Measurements from ENCODE around the gene SMTN. TPM values are rescaled to one million over a fixed set of nuclear protein-coding genes. Genes with fewer than 3 reads are reported as not detected.

SMTN gene
- total and polyA plus RNA-seq, 2 donors (not counting 3 experiments of a cell fraction or from before 2014, with no cell fraction given), result 59.0 to 197 TPM

GRCh38 chr22:31148953-31149627 lies 68.0 kb downstream of the SMTN start:
- dilution Hi-C loops (cut with MboI; ENCODE audit: extremely low pct_ligation_motif_present, low sequenced_read_pairs), result no loop called here
- Histone ChIP-seq H3K27ac (ENCODE audit: insufficient read depth, low read depth, low read length) (peak overlapping the region; percentile 62), H3K27me3 (ENCODE audit: control insufficient read depth in 2 of 2, insufficient read depth in 2 of 2, low read length in 2 of 2) (no peaks in the 10 kb centered on the region), H3K9me3 (replicated peaks; ENCODE audit: control insufficient read depth, insufficient read depth, low read length) (no peaks in the 10 kb centered on the region), H3K36me3 (ENCODE audit: control insufficient read depth in 2 of 2, extremely low read depth in 1 of 2, insufficient read depth in 2 of 2, low read length in 2 of 2) (no peaks in the 10 kb centered on the region), H4K20me1 (replicated peaks; ENCODE audit: control insufficient read depth, extremely low read depth, insufficient read depth, low read length) (no peaks in the 10 kb centered on the region), H3K4me1 (ENCODE audit: control insufficient read depth, extremely low read depth, insufficient read depth, low read length) (peaks cover 8% of the 10 kb centered on the region), H3K9ac (replicated peaks; ENCODE audit: extremely low read depth, insufficient read depth, low read length) (peak overlapping the region; percentile 40), H3K4me2 (ENCODE audit: insufficient read depth, low read length) (peak overlapping the region; percentile 57), H3K9me1 (replicated peaks; ENCODE audit: control insufficient read depth, extremely low read depth, insufficient read depth, low read length) (no peaks in the 10 kb centered on the region), H3K4me3 (replicated peaks in 1 of 3; ENCODE audit: insufficient read depth in 1 of 3, low read depth in 1 of 3, low read length in 3 of 3) (no peak overlapping the region), H3K79me2 (ENCODE audit: control insufficient read depth, insufficient read depth, low read length) (no peaks in the 10 kb centered on the region), H2AFZ (ENCODE audit: low read depth, low read length) (peak overlapping the region; percentile 73)
- intact Hi-C loops (cut with micrococcal nuclease), result loop anchor here (1.0 to 5.0 kb wide), 7 partner anchors 42 to 386 kb away; partner anchors contain the start of genes MORC2, SELENOM and TUG1
- DNase-seq (ENCODE audit: low read depth, low spot score) (peak; percentile 84), FAIRE-seq (peak; percentile 96)
- no TSS peak for BruUV-seq (replicated peaks)
- ChIA-PET POLR2A (interaction anchor here (1.3 kb wide), 1 partner anchor 9 kb away, joined by 5 read pairs; the partner anchor contains the start of gene PLA2G3), CTCF (interaction anchor here (0.7 to 17.9 kb wide), 32 partner anchors 8 to 386 kb away, joined by 3 to 231 read pairs (median 6); partner anchors contain the start of genes LIMK2, MORC2, PLA2G3 and RNF185)
- TF ChIP-seq POLR2AphosphoS5 (IDR thresholded peaks at IDR 0.05; ENCODE audit: insufficient read depth, low read depth, low read length) (no peak), CTCF (IDR thresholded peaks at IDR 0.05; ENCODE audit: extremely low read depth in 1 of 2, insufficient read depth in 1 of 2, low read depth in 1 of 2, low read length in 2 of 2) (peak; percentile 97 to 99)

GRCh38 chr22:31150615-31151014 lies 69.5 kb downstream of the SMTN start:
- no peaks in the 10 kb centered on the region for H3K36me3 ChIP-seq (ENCODE audit: control insufficient read depth in 2 of 2, extremely low read depth in 1 of 2, insufficient read depth in 2 of 2, low read length in 2 of 2)
- intact Hi-C loops (cut with micrococcal nuclease), result no loop called here
- dilution Hi-C loops (cut with MboI; ENCODE audit: extremely low pct_ligation_motif_present, low sequenced_read_pairs), result no loop called here
- no peak overlapping the region for H3K9ac ChIP-seq (replicated peaks; ENCODE audit: extremely low read depth, insufficient read depth, low read length)
- ChIA-PET CTCF (interaction anchor here (0.7 to 17.9 kb wide), 10 partner anchors 10 to 204 kb away, joined by 3 to 231 read pairs (median 6); partner anchors contain the start of genes LIMK2, PLA2G3, RNF185 and SELENOM), POLR2A (no interaction called here)
- H3K9me3 ChIP-seq (replicated peaks; ENCODE audit: control insufficient read depth, insufficient read depth, low read length), result no peaks in the 10 kb centered on the region
- BruUV-seq (replicated peaks), result no TSS peak
- H3K27ac ChIP-seq (ENCODE audit: insufficient read depth, low read depth, low read length), result no peak overlapping the region
- TF ChIP-seq POLR2A (IDR thresholded peaks at IDR 0.05; ENCODE audit: low read depth, low read length) (no peak), MAX (IDR thresholded peaks at IDR 0.05; ENCODE audit: insufficient read depth, insufficient read length) (no peak), EZH2 (IDR thresholded peaks at IDR 0.05; ENCODE audit: borderline replicate concordance, low read depth, low read length, severe bottlenecking) (no peak), CTCF (IDR thresholded peaks at IDR 0.05; ENCODE audit: extremely low read depth in 1 of 2, insufficient read depth in 1 of 2, low read depth in 1 of 2, low read length in 2 of 2) (peak; percentile 21 to 39), JUN (IDR thresholded peaks at IDR 0.05; ENCODE audit: borderline replicate concordance, insufficient read depth, insufficient read length, low read depth) (no peak), GATA2 (IDR thresholded peaks at IDR 0.05; ENCODE audit: insufficient read depth, insufficient read length, low read depth, low read length) (no peak)
- FAIRE-seq (no peak), DNase-seq (ENCODE audit: low read depth, low spot score) (no peak)
- H3K4me1 ChIP-seq (ENCODE audit: control insufficient read depth, extremely low read depth, insufficient read depth, low read length), result peaks cover 16% of the 10 kb centered on the region
- H3K4me3 ChIP-seq (replicated peaks in 1 of 3; ENCODE audit: insufficient read depth in 1 of 3, low read depth in 1 of 3, low read length in 3 of 3), result no peak overlapping the region
- no peak overlapping the region for H3K4me2 ChIP-seq (ENCODE audit: insufficient read depth, low read length)
- H3K79me2 ChIP-seq (ENCODE audit: control insufficient read depth, insufficient read depth, low read length), result no peaks in the 10 kb centered on the region
- no peaks in the 10 kb centered on the region for H3K9me1 ChIP-seq (replicated peaks; ENCODE audit: control insufficient read depth, extremely low read depth, insufficient read depth, low read length)
- H2AFZ ChIP-seq (ENCODE audit: low read depth, low read length), result no peak overlapping the region
- H4K20me1 ChIP-seq (replicated peaks; ENCODE audit: control insufficient read depth, extremely low read depth, insufficient read depth, low read length), result no peaks in the 10 kb centered on the region
- no peaks in the 10 kb centered on the region for H3K27me3 ChIP-seq (ENCODE audit: control insufficient read depth in 2 of 2, insufficient read depth in 2 of 2, low read length in 2 of 2)
